SK-N-SH treated with all-trans-retinoic acid at 6 μM for 48 hours (cell line): Measurements from ENCODE around the gene SDC3.

Experiments
- ARNTL ChIP-seq: fragments of 450-650 bp; formaldehyde crosslinking; IDR thresholded peaks from 2 replicates; pipeline ENCODE4 v1.5.0; 2020; ENCODE audit warnings: low read depth, mild to moderate bottlenecking, moderate library complexity, borderline replicate concordance
- PATZ1 ChIP-seq: fragments of 250-450 bp; sonication (Bioruptor Pico); IDR thresholded peaks from 2 replicates; pipeline ENCODE4 v1.8.0; 2020; ENCODE audit warnings: mild to moderate bottlenecking, moderate library complexity, borderline replicate concordance
- PPARA ChIP-seq: fragments of 250-450 bp; sonication (Bioruptor Pico); IDR thresholded peaks from 2 replicates; pipeline ENCODE4 v1.5.0; 2020; ENCODE audit warnings: mild to moderate bottlenecking, borderline replicate concordance
- RARB ChIP-seq: fragments of 250-450 bp; sonication (Bioruptor Pico); IDR thresholded peaks from 2 replicates; pipeline ENCODE4 v1.8.0; 2021; ENCODE audit warnings: mild to moderate bottlenecking, moderate library complexity
- TSHZ2 ChIP-seq: fragments of 250-450 bp; sonication (Bioruptor Pico); IDR thresholded peaks from 2 replicates; pipeline ENCODE4 v1.5.0; 2020; ENCODE audit warnings: mild to moderate bottlenecking, moderate library complexity
- ZFP3 ChIP-seq: fragments of 250-450 bp; sonication (Bioruptor Pico); IDR thresholded peaks from 2 replicates; pipeline ENCODE4 v1.5.0; 2020; ENCODE audit warnings: mild to moderate bottlenecking, moderate library complexity
- ZFP30 ChIP-seq: fragments of 450-650 bp; formaldehyde crosslinking; IDR thresholded peaks from 2 replicates; pipeline ENCODE4 v1.5.0; 2022; ENCODE audit warnings: mild to moderate bottlenecking, moderate library complexity

- no peak for TF ChIP-seq ARNTL (CRISPR knock-in tag)
- no peak for TF ChIP-seq TSHZ2 (CRISPR knock-in tag)
- no peak for TF ChIP-seq PATZ1 (CRISPR knock-in tag)
- no peak for TF ChIP-seq ZFP3 (CRISPR knock-in tag)
- TF ChIP-seq RARB (CRISPR knock-in tag): no peak
- TF ChIP-seq PPARA (CRISPR knock-in tag): no peak
- TF ChIP-seq ZFP30 (CRISPR knock-in tag): no peak
These were observed 42.1 kb upstream of the SDC3 start for GRCh38 chr1:30950700-30951099.
